Measurements from ENCODE around the gene SAMD1. TPM values are rescaled to one million over a fixed set of nuclear protein-coding genes. Genes with fewer than 3 reads are reported as not detected.

Gene SAMD1
- polyA plus RNA-seq: 3.1 and 6.4 TPM in 2 replicates

GRCh38 chr19:14090509-14091080, at the start of gene SAMD1:
Gene SAMD1, minus strand, starts transcription at chr19:14090751.

GRCh38 chr19:14136509-14137281, 46.1 kb upstream of the SAMD1 start, which contains the start of gene ASF1B:
Gene ASF1B, minus strand, starts transcription at chr19:14136589. Its CDS starts 133 bp downstream, at chr19:14136456.

DNA sequence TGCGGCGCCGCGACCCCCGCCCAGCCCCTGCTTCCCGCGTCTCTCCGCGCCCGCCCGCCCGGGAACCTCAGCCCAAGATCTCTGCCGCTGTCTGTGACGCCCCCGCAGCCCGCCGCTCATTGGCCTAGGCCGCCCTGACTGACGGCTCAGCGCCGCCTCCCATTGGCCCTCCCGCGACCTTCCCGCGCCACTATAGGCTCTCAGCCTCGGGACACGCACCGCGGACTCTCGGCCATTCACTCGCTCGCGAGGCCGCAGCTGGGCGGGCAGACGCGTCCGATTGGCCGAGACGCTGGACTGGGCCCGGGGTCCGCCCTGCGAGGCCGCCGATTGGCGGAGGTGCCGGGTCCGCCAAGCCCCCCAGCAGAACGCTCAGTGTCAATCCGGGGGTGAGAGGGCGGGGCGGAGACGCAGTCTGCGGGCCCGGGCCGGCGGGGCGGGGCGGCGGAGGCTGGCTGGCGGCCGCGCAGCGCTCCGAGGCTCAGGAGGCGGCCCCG, 27.2 kb upstream of the SAMD1 start, which contains the start of gene PRKACA:
Gene PRKACA (minus strand): TSS at position 95 of the 497 bp plus-strand sequence. CDS start 215 bp downstream, outside the sequence.

GRCh38 chr19:14085309-14085995, 5.1 kb downstream of the SAMD1 start, which contains the start of gene C19orf67:
Gene C19orf67, minus strand, starts transcription at chr19:14085783. Its CDS starts 156 bp downstream, at chr19:14085627.

DNA sequence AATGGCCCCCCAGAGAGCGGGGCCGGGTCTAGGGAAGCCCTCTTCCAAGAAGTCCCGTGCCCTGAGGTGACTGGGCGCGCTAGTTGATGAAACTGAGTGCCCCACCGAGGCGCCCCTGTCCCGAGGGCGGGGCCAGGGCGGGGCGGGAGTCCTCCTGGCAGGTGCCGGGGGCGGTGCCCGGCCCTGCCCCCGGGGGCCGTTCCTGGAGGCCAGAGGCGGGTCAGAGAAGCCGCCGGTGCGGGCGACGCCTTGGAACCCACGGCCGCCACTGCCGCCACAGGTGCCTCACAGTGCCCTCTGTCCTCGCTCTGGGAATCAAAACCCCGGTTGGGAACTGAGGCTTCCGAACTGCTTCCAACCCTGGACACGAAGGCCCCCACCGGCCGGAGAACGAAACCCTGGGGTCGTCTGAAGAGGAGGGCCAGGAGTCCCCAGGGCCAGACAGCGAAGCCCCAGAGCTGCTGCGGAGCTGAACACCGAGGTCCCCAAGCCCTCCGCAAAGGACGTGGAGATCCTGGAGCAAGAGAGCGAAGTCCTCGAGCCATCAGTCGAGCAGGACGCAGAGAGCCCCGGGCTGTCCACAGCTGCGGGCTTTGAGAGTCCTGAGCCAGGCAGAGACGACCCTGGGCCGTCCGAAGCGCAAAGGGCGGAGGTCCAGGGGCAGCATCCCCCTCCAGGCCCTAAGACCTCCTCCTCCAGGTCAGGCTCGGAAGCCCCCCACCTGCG, 17.9 kb downstream of the SAMD1 start, which contains the start of gene MISP3:
Gene MISP3 (plus strand): TSS at position 252 of the 726 bp plus-strand sequence. CDS start 524 bp downstream, outside the sequence.

DNA sequence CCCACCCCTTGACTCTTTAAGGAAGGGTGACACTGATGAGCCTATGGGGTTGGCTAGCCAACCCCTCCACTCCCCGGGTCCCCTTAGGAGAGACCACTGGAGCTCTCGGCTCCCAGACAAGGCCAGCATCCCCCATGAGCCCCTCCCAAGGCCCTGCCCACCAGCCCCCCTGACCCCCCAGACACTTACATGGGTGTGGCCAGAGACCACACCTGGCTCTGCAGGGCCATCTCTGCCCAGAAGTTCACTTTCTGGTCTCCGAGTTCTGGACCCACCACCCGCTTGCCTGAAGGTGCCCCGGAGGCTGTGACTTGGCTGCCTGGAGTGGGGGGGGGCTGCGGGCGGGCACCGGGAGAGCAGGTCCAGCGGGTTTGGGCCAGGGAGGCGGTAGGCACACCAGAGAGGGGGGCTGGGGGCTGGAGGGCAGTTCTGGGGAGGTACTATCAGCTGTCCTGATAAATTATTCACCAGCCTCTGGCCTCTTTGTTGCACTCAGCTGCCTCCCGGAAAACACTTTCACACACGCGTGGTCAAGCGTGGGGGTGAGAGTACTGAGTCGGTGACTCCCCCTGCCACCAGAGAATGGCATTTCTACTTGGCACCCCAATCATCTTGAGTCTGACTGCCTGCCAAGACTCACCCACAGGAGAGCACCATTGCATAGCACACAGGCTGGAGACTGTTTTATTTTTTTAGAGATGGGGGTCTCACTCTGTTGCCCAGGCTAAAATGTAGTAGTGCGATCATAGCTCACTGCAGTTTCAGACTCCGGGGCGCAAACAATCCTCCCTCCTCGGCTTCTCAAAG, 28.6 kb downstream of the SAMD1 start, which contains the start of gene PALM3:
Gene PALM3 (minus strand): TSS at position 326 of the 807 bp plus-strand sequence. CDS start 96 bp downstream, at position 230.

Other genes starting within 250 kb of the SAMD1 start
- 2.2 TPM in 1 of 2 replicates, not detected in the other for gene NANOS3, start 213.6 kb downstream of the SAMD1 start, polyA plus RNA-seq
- 0.20 TPM in 1 of 2 replicates, not detected in the other for gene BRME1, start 184.6 kb downstream of the SAMD1 start, polyA plus RNA-seq
- gene CC2D1A, start 184.6 kb downstream of the SAMD1 start, polyA plus RNA-seq: 1.1 and 3.0 TPM in 2 replicates
- not detected in 2 replicates for gene PODNL1, start 152.3 kb downstream of the SAMD1 start, polyA plus RNA-seq
- gene DCAF15, start 138.2 kb downstream of the SAMD1 start, polyA plus RNA-seq: 5.3 TPM in 1 of 2 replicates, not detected in the other
- 0.35 and 0.52 TPM in 2 replicates for gene RFX1, start 84.4 kb downstream of the SAMD1 start, polyA plus RNA-seq
- not detected in 2 replicates for gene RLN3, start 62.6 kb downstream of the SAMD1 start, polyA plus RNA-seq
- 0.99 TPM in 1 of 2 replicates, not detected in the other for gene IL27RA, start 59.0 kb downstream of the SAMD1 start, polyA plus RNA-seq
- 0.13 TPM in 1 of 2 replicates, not detected in the other for gene PALM3, start 28.7 kb downstream of the SAMD1 start, polyA plus RNA-seq
- 3.4 and 6.2 TPM in 2 replicates for gene MISP3, start 18.0 kb downstream of the SAMD1 start, polyA plus RNA-seq
- not detected in 2 replicates for gene C19orf67, start 5.0 kb downstream of the SAMD1 start, polyA plus RNA-seq
- gene PRKACA, start 27.0 kb upstream of the SAMD1 start, polyA plus RNA-seq: 3.5 and 5.8 TPM in 2 replicates
- not detected in 2 replicates for gene ASF1B, start 45.8 kb upstream of the SAMD1 start, polyA plus RNA-seq
- gene ADGRL1, start 115.4 kb upstream of the SAMD1 start, polyA plus RNA-seq: 1.1 and 2.4 TPM in 2 replicates

Data from Purkinje cell (primary cell).